ENCODE results near the gene ADGRG7. TPM values are rescaled to one million over a fixed set of nuclear protein-coding genes. Genes with fewer than 3 reads are reported as not detected.

Gene ADGRG7
- total and polyA plus RNA-seq, 4 donors, result not detected

GRCh38 chr3:100584101-100584660, 25.2 kb upstream of the ADGRG7 start:
- DNase-seq, result no peak
- H3K27me3 ChIP-seq (ENCODE audit: control insufficient read depth in 3 of 3, insufficient read depth in 3 of 3, low read length in 2 of 3), result no peaks in the 10 kb centered on the region
- WGBS, 2 donors, result 94 to 95% methylated on average over 3 of the region's 3 CpGs
- H3K9me3 ChIP-seq (ENCODE audit: control insufficient read depth in 4 of 4, insufficient read depth in 3 of 4, low read length in 3 of 4), result peaks cover 0 to 3% (median 0%) of the 10 kb centered on the region in 4 donors
- H3K9ac ChIP-seq (ENCODE audit: insufficient read depth in 1 of 2, low read length in 2 of 2), result no peak overlapping the region
- TF ChIP-seq CTCF (IDR thresholded peaks at IDR 0.05; ENCODE audit: control extremely low read depth, extremely low read depth), result no peak
- no peak overlapping the region for H3K4me3 ChIP-seq
- no peaks in the 10 kb centered on the region for H3K4me1 ChIP-seq (ENCODE audit: control insufficient read depth in 5 of 5, insufficient read depth in 5 of 5, low read length in 5 of 5)
- no peak for ATAC-seq (ENCODE audit: insufficient read depth, low FRiP score)
- H3K36me3 ChIP-seq (ENCODE audit: control insufficient read depth in 4 of 4, insufficient read depth in 4 of 4, low read length in 4 of 4), result no peaks in the 10 kb centered on the region
- no peak overlapping the region for H3K27ac ChIP-seq (ENCODE audit: low read depth in 1 of 2, low read length in 1 of 2)

GRCh38 chr3:100586832-100587231, 22.6 kb upstream of the ADGRG7 start:
- Histone ChIP-seq H3K4me3 (no peak overlapping the region), H3K27me3 (ENCODE audit: control insufficient read depth in 3 of 3, insufficient read depth in 3 of 3, low read length in 2 of 3) (no peaks in the 10 kb centered on the region), H3K9ac (ENCODE audit: insufficient read depth in 1 of 2, low read length in 2 of 2) (no peak overlapping the region), H3K36me3 (ENCODE audit: control insufficient read depth in 4 of 4, insufficient read depth in 4 of 4, low read length in 4 of 4) (no peaks in the 10 kb centered on the region), H3K4me1 (ENCODE audit: control insufficient read depth in 5 of 5, insufficient read depth in 5 of 5, low read length in 5 of 5) (no peaks in the 10 kb centered on the region), H3K27ac (ENCODE audit: low read depth in 1 of 2, low read length in 1 of 2) (no peak overlapping the region), H3K9me3 (ENCODE audit: control insufficient read depth in 4 of 4, insufficient read depth in 3 of 4, low read length in 3 of 4) (peaks cover 0 to 3% (median 0%) of the 10 kb centered on the region in 4 donors)
- TF ChIP-seq CTCF (IDR thresholded peaks at IDR 0.05; ENCODE audit: control extremely low read depth, extremely low read depth), result no peak
- WGBS, 2 donors, result 93 to 96% methylated on average over 3 of the region's 3 CpGs
- no peak for DNase-seq
- ATAC-seq (ENCODE audit: insufficient read depth, low FRiP score), result no peak

- 84 to 85% methylated on average over 1 of the region's 1 CpG for WGBS, 2 donors
- no peak for ATAC-seq (ENCODE audit: insufficient read depth, low FRiP score)
- H3K27me3 ChIP-seq (ENCODE audit: control insufficient read depth in 3 of 3, insufficient read depth in 3 of 3, low read length in 2 of 3), result no peaks in the 10 kb centered on the region
Observed at GRCh38 chr3:100588251-100588650, 21.1 kb upstream of the ADGRG7 start.

More at GRCh38 chr3:100588251-100588650, 21.1 kb upstream of the ADGRG7 start:
- peaks cover 0 to 3% (median 0%) of the 10 kb centered on the region in 4 donors for H3K9me3 ChIP-seq (ENCODE audit: control insufficient read depth in 4 of 4, insufficient read depth in 3 of 4, low read length in 3 of 4)
- no peak overlapping the region for H3K9ac ChIP-seq (ENCODE audit: insufficient read depth in 1 of 2, low read length in 2 of 2)
- H3K36me3 ChIP-seq (ENCODE audit: control insufficient read depth in 4 of 4, insufficient read depth in 4 of 4, low read length in 4 of 4), result no peaks in the 10 kb centered on the region
- no peak for TF ChIP-seq CTCF (IDR thresholded peaks at IDR 0.05; ENCODE audit: control extremely low read depth, extremely low read depth)
- no peak overlapping the region for H3K27ac ChIP-seq (ENCODE audit: low read depth in 1 of 2, low read length in 1 of 2)
- no peaks in the 10 kb centered on the region for H3K4me1 ChIP-seq (ENCODE audit: control insufficient read depth in 5 of 5, insufficient read depth in 5 of 5, low read length in 5 of 5)
- no peak for DNase-seq
- no peak overlapping the region for H3K4me3 ChIP-seq

All from lung (tissue), 12 donors.